HL-60 (cell line): ENCODE results near the gene SNRNP70.

ENCODE experiments used
- CTCF ChIP-seq: IDR thresholded peaks from one replicate; pipeline ENCODE4 v1.5.1; 2011; ENCODE audit warnings: low read length, control low read depth, inconsistent platforms; ENCODE audit not compliant: insufficient read depth
- GABPA ChIP-seq: IDR thresholded peaks from 2 replicates; pipeline ENCODE4 v1.6.1; 2012; ENCODE audit warnings: low read depth
- POLR2AphosphoS5 ChIP-seq: IDR thresholded peaks from 2 replicates; pipeline ENCODE4 v1.6.1; 2012; ENCODE audit warnings: low read depth
- REST ChIP-seq: IDR thresholded peaks from 2 replicates; pipeline ENCODE4 v1.6.1; 2012; ENCODE audit warnings: low read depth; ENCODE audit not compliant: insufficient replicate concordance
- SPI1 ChIP-seq: IDR thresholded peaks from 2 replicates; pipeline ENCODE4 v1.6.1; 2012; ENCODE audit warnings: low read depth, mild to moderate bottlenecking, borderline replicate concordance

GRCh38 chr19:49148044-49148682 lies 62.9 kb downstream of the SNRNP70 start:
- TF ChIP-seq CTCF (no peak), POLR2AphosphoS5 (no peak), REST (no peak), GABPA (no peak), SPI1 (no peak)
